H9 (cell line): ENCODE data around the gene SNAI3. TPM values are rescaled to one million over a fixed set of nuclear protein-coding genes. Genes with fewer than 3 reads are reported as not detected.

ENCODE experiments used
- DNase-seq: peaks from one replicate; pipeline ENCODE4 v3.0.0-alpha.2; 2017
- H2AFZ ChIP-seq: one replicate; pipeline ENCODE4 v1.6.1; 2013; ENCODE audit warnings: mild to moderate bottlenecking, low read length, control low read depth, moderate library complexity
- H2AK5ac ChIP-seq: 2 replicates; pipeline ENCODE4 v1.6.1; 2013; ENCODE audit warnings: low read length, control low read depth, mixed read lengths; ENCODE audit not compliant: insufficient read length
- H2BK120ac ChIP-seq: one replicate; pipeline ENCODE4 v1.6.1; 2013; ENCODE audit warnings: low read depth, mild to moderate bottlenecking, low read length, control low read depth, inconsistent platforms; ENCODE audit not compliant: poor library complexity, severe bottlenecking
- H2BK12ac ChIP-seq: 2 replicates; pipeline ENCODE4 v1.6.1; 2013; ENCODE audit warnings: low read length, control low read depth, mixed read lengths, low read depth; ENCODE audit not compliant: insufficient read length
- H2BK15ac ChIP-seq: 2 replicates; pipeline ENCODE4 v1.6.1; 2013; ENCODE audit warnings: low read depth, low read length, control low read depth
- H2BK20ac ChIP-seq: one replicate; pipeline ENCODE4 v1.6.1; 2013; ENCODE audit warnings: low read depth, mild to moderate bottlenecking, low read length, control low read depth, inconsistent platforms; ENCODE audit not compliant: poor library complexity, severe bottlenecking
- H2BK5ac ChIP-seq: 2 replicates; pipeline ENCODE4 v1.6.1; 2013; ENCODE audit warnings: low read length, control low read depth, mixed read lengths; ENCODE audit not compliant: insufficient read length
- H3K14ac ChIP-seq: 2 replicates; pipeline ENCODE4 v1.6.1; 2013; ENCODE audit warnings: low read length, control low read depth; ENCODE audit not compliant: insufficient read depth
- H3K18ac ChIP-seq: 2 replicates; pipeline ENCODE4 v1.6.1; 2013; ENCODE audit warnings: low read depth, mild to moderate bottlenecking, mixed read lengths, low read length, control low read depth; ENCODE audit not compliant: insufficient read length
- H3K23ac ChIP-seq: 2 replicates; pipeline ENCODE4 v1.6.1; 2013; ENCODE audit warnings: low read length, control low read depth, mixed read lengths, low read depth; ENCODE audit not compliant: insufficient read length
- H3K23me2 ChIP-seq: 2 replicates; pipeline ENCODE4 v1.6.1; 2013; ENCODE audit warnings: low read depth, mild to moderate bottlenecking, mixed read lengths, low read length, control low read depth; ENCODE audit not compliant: insufficient read length, poor library complexity, severe bottlenecking
- H3K27ac ChIP-seq: 2 replicates; pipeline ENCODE4 v1.5.1; 2013; ENCODE audit warnings: low read length, control low read depth, mixed read lengths, low read depth; ENCODE audit not compliant: insufficient read length
- H3K27me3 ChIP-seq: 2 replicates; pipeline ENCODE4 v1.6.1; 2013; ENCODE audit warnings: low read length, control low read depth, inconsistent platforms; ENCODE audit not compliant: insufficient read depth
- H3K4ac ChIP-seq: 2 replicates; pipeline ENCODE4 v1.6.1; 2013; ENCODE audit warnings: low read depth, mild to moderate bottlenecking, control low read depth, inconsistent platforms, low read length, moderate library complexity
- H3K4me1 ChIP-seq: 2 replicates; pipeline ENCODE4 v1.6.1; 2013; ENCODE audit warnings: low read length, control low read depth, inconsistent platforms; ENCODE audit not compliant: insufficient read depth
- H3K4me2 ChIP-seq: 2 replicates; pipeline ENCODE4 v1.6.1; 2013; ENCODE audit warnings: low read length, control low read depth, mixed read lengths; ENCODE audit not compliant: insufficient read length, insufficient read depth
- H3K56ac ChIP-seq: 2 replicates; pipeline ENCODE4 v1.6.1; 2013; ENCODE audit warnings: low read depth, mild to moderate bottlenecking, mixed read lengths, low read length, control low read depth; ENCODE audit not compliant: insufficient read length
- H3K79me1 ChIP-seq: 2 replicates; pipeline ENCODE4 v1.6.1; 2013; ENCODE audit warnings: low read depth, mild to moderate bottlenecking, moderate library complexity, low read length, control low read depth, inconsistent platforms; ENCODE audit not compliant: insufficient read depth, poor library complexity, severe bottlenecking
- H3K79me2 ChIP-seq: 2 replicates; pipeline ENCODE4 v1.6.1; 2013; ENCODE audit warnings: low read length, control low read depth, inconsistent platforms; ENCODE audit not compliant: insufficient read depth
- H3K9ac ChIP-seq: 2 replicates; pipeline ENCODE4 v1.6.1; 2013; ENCODE audit warnings: low read length, control low read depth, mixed read lengths; ENCODE audit not compliant: insufficient read length; ENCODE audit errors: extremely low read depth
- H3K9me3 ChIP-seq: one replicate; pipeline ENCODE4 v1.6.1; 2013; ENCODE audit warnings: low read depth, low read length, inconsistent platforms; ENCODE audit not compliant: control insufficient read depth
- H3T11ph ChIP-seq: one replicate; pipeline ENCODE4 v1.6.1; 2013; ENCODE audit warnings: mild to moderate bottlenecking, low read length, control low read depth, inconsistent platforms
- H4K20me1 ChIP-seq: one replicate; pipeline ENCODE4 v1.6.1; 2013; ENCODE audit not compliant: control insufficient read depth, insufficient read length, insufficient read depth
- H4K5ac ChIP-seq: 2 replicates; pipeline ENCODE4 v1.6.1; 2013; ENCODE audit warnings: low read depth, mild to moderate bottlenecking, mixed read lengths, low read length, control low read depth; ENCODE audit not compliant: insufficient read length
- H4K8ac ChIP-seq: replicated peaks from 2 replicates; pipeline ENCODE4 v1.6.1; 2013; ENCODE audit warnings: low read length, control low read depth, mixed read lengths, low read depth; ENCODE audit not compliant: insufficient read length
- H4K91ac ChIP-seq: 2 replicates; pipeline ENCODE4 v1.6.1; 2013; ENCODE audit warnings: low read depth, mild to moderate bottlenecking, moderate library complexity, mixed read lengths, low read length, control low read depth; ENCODE audit not compliant: insufficient read length
- H3K27ac Mint-ChIP-seq, 3 experiments: 2 replicates in 2 of 3; 3 replicates in 1 of 3; pipeline ENCODE4 v1.8.0; 2020 to 2021; ENCODE audit warnings: mixed read lengths in 3 of 3, mild to moderate bottlenecking in 1 of 3, moderate library complexity in 1 of 3
- H3K27me3 Mint-ChIP-seq: 2 replicates; pipeline ENCODE4 v1.8.0; 2021; ENCODE audit warnings: low read depth, mild to moderate bottlenecking, moderate library complexity, mixed read lengths
- H3K36me3 Mint-ChIP-seq, 3 experiments: 2 replicates in 2 of 3; 3 replicates in 1 of 3; pipeline ENCODE4 v1.8.0; 2020 to 2021; ENCODE audit warnings: low read depth in 3 of 3, mixed read lengths in 3 of 3; ENCODE audit not compliant: insufficient read depth in 1 of 3
- H3K4me1 Mint-ChIP-seq, 2 experiments: 2 replicates each; pipeline ENCODE4 v1.8.0; 2020; ENCODE audit warnings: mixed read lengths in 2 of 2
- H3K4me3 Mint-ChIP-seq, 2 experiments: 2 replicates in 1 of 2; 3 replicates in 1 of 2; pipeline ENCODE4 v1.8.0; 2020 to 2021; ENCODE audit warnings: mild to moderate bottlenecking in 2 of 2, mixed read lengths in 2 of 2, moderate library complexity in 1 of 2
- H3K9me3 Mint-ChIP-seq, 2 experiments: 2 replicates in 1 of 2; 3 replicates in 1 of 2; pipeline ENCODE4 v1.8.0; 2020; ENCODE audit warnings: mild to moderate bottlenecking in 2 of 2, mixed read lengths in 2 of 2, moderate library complexity in 1 of 2
- WGBS: extraction: QIAGEN DNeasy Blood & Tissue Kit; methylation state at CpG from one replicate; pipeline ENCODE4 v1.1.7; 2013; ENCODE audit warnings: missing lambda C conversion rate, low lambda C conversion rate, mixed read lengths; ENCODE audit not compliant: insufficient read length; ENCODE audit errors: extremely low coverage; 5-methylcytosine and 5-hydroxymethylcytosine counted together
- total RNA-seq: library from RNA; stranded (reverse); gene quantifications from 2 replicates; pipeline ENCODE4 v1.2.1, GENCODE V29; 2021
- TF ChIP-seq, protein P1 (sequence below): fragments of 200-600 bp; sonication (generic); conservative IDR thresholded peaks from 3 replicates; pipeline ENCODE4 v1.8.0; 2021; ENCODE audit warnings: antibody characterized with exemption, mild to moderate bottlenecking

SNAI3 gene
- total RNA-seq, 1 experiment from 2014 or later, result 3.2 TPM

DNA sequence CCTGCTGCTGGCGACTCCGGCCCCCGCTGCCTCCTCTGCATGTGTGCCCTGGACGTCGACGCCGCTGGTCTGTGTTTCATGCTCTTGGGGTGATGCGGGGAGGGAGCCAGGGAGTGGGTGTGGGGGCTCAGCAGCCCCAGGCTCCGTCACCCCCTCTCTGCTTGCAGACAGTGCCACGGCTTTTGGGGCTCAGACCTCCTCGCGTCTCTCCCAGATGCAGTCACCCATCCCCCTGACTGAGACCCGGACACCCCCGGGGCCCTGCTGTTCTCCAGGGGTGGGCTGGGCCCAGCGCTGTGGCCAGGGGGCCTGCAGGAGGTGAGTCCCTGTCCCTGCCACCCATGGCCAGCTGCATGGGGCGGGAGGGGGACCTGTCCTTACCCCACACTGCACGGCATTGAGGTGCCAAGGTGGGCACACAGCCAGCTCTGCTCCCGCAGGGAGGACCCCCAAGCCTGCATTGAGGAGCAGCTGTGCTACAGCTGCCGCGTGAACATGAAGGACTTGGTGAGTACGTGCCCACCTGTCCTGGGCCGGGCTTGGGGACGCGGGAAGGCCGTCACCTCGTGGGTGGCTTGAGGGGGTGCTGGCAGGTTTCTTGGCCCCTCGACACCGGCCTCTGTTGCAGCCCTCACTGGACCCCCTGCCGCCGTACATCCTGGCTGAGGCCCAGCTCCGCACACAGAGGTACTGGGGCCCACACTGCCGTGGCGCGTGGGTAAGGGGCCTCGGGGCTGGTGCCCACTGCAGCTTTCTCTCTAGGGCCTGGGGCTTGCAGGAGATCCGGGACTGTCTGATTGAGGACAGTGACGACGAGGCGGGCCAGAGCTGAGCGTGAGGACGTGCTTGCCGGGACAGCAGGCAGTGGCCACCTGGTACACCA, 28.4 kb upstream of the SNAI3 start:
- no peak overlapping the region for H2BK5ac ChIP-seq
- Mint-ChIP-seq H3K36me3 (peaks cover 4 to 32% (median 26%) of the 10 kb centered on the region in 3 experiments; a peak in 6 of 7 replicates), H3K9me3 (no peaks in the 10 kb centered on the region), H3K4me3 (no peak overlapping the region), H3K27ac (no peak overlapping the region), H3K27me3 (no peaks in the 10 kb centered on the region), H3K4me1 (peaks cover 0 to 6% of the 10 kb centered on the region in 2 experiments; a peak in 1 of 4 replicates)
- TF ChIP-seq, protein P1, sequence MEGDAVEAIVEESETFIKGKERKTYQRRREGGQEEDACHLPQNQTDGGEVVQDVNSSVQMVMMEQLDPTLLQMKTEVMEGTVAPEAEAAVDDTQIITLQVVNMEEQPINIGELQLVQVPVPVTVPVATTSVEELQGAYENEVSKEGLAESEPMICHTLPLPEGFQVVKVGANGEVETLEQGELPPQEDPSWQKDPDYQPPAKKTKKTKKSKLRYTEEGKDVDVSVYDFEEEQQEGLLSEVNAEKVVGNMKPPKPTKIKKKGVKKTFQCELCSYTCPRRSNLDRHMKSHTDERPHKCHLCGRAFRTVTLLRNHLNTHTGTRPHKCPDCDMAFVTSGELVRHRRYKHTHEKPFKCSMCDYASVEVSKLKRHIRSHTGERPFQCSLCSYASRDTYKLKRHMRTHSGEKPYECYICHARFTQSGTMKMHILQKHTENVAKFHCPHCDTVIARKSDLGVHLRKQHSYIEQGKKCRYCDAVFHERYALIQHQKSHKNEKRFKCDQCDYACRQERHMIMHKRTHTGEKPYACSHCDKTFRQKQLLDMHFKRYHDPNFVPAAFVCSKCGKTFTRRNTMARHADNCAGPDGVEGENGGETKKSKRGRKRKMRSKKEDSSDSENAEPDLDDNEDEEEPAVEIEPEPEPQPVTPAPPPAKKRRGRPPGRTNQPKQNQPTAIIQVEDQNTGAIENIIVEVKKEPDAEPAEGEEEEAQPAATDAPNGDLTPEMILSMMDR, result no peak
- H3K18ac ChIP-seq, result no peak overlapping the region
- no peak overlapping the region for H3K14ac ChIP-seq
- H3T11ph ChIP-seq, result no peak overlapping the region
- no peak overlapping the region for H2AFZ ChIP-seq
- no peaks in the 10 kb centered on the region for H3K27me3 ChIP-seq
- H3K79me1 ChIP-seq, result no peaks in the 10 kb centered on the region
- H4K5ac ChIP-seq, result no peak overlapping the region
- no peak overlapping the region for H3K9ac ChIP-seq
- H2BK120ac ChIP-seq, result no peak overlapping the region
- H3K9me3 ChIP-seq, result no peaks in the 10 kb centered on the region
- no CpG with 5 or more reads among the region's 42 CpGs for WGBS
- H4K20me1 ChIP-seq, result no peaks in the 10 kb centered on the region
- no peaks in the 10 kb centered on the region for H3K23me2 ChIP-seq
- no peak overlapping the region for H3K23ac ChIP-seq
- no peak for DNase-seq
- H2BK20ac ChIP-seq, result no peak overlapping the region
- H3K56ac ChIP-seq, result no peak overlapping the region
- no peaks in the 10 kb centered on the region for H3K79me2 ChIP-seq
- H3K4me2 ChIP-seq, result no peak overlapping the region
- no peak overlapping the region for H3K27ac ChIP-seq
- no peak overlapping the region for H2BK12ac ChIP-seq
- no peak overlapping the region for H4K91ac ChIP-seq
- H3K4ac ChIP-seq, result no peak overlapping the region
- H4K8ac ChIP-seq, result no peak overlapping the region
- no peak overlapping the region for H2BK15ac ChIP-seq
- no peak overlapping the region for H2AK5ac ChIP-seq
- no peaks in the 10 kb centered on the region for H3K4me1 ChIP-seq
